GM23338 (cell line): Measurements from ENCODE around the gene WNK2. TPM values are rescaled to one million over a fixed set of nuclear protein-coding genes. Genes with fewer than 3 reads are reported as not detected.
"Not testable (repeated sequence)": the region's sequence is repeated elsewhere in the genome, so short reads cannot be mapped to it uniquely, and the experiment has no call there.

Experiments
- ATAC-seq: fragments of 200-7000 bp; cut with Tn5 transposase; 3 replicates; pipeline ENCODE4 v1.9.1; 2020
- DNase-seq: peaks from one replicate; pipeline ENCODE4 v3.0.0-alpha.2; 2015; ENCODE audit warnings: low spot score
- H2AFZ ChIP-seq: fragments of 200-600 bp; sonication (generic); 2 replicates; pipeline ENCODE4 v1.8.0; 2016; ENCODE audit warnings: antibody characterized with exemption, mild to moderate bottlenecking, moderate library complexity
- H3F3A ChIP-seq: fragments of 200-600 bp; sonication (generic); replicated peaks from 2 replicates; pipeline ENCODE4 v1.8.0; 2017; ENCODE audit warnings: antibody characterized with exemption, mixed run types, low read depth
- H3K27ac ChIP-seq: fragments of 200-600 bp; sonication (generic); 2 replicates; pipeline ENCODE4 v1.6.1; 2016; ENCODE audit warnings: low read depth
- H3K27me3 ChIP-seq: fragments of 200-600 bp; sonication (generic); 2 replicates; pipeline ENCODE4 v1.8.0; 2016; ENCODE audit warnings: mild to moderate bottlenecking, mixed run types, moderate library complexity; ENCODE audit not compliant: insufficient read depth
- H3K36me3 ChIP-seq: fragments of 200-600 bp; sonication (generic); 2 replicates; pipeline ENCODE4 v1.8.0; 2016; ENCODE audit warnings: mild to moderate bottlenecking; ENCODE audit not compliant: insufficient read depth
- H3K4me1 ChIP-seq: fragments of 200-600 bp; sonication (generic); 2 replicates; pipeline ENCODE4 v1.8.0; 2016; ENCODE audit warnings: mild to moderate bottlenecking, moderate library complexity; ENCODE audit not compliant: insufficient read depth
- H3K4me2 ChIP-seq: fragments of 200-600 bp; sonication (generic); 2 replicates; pipeline ENCODE4 v1.7.1; 2017; ENCODE audit warnings: mixed run types
- H3K4me3 ChIP-seq: fragments of 200-600 bp; sonication (generic); 2 replicates; pipeline ENCODE4 v1.6.1; 2016; ENCODE audit warnings: mixed run types
- H3K79me2 ChIP-seq: fragments of 200-600 bp; sonication (generic); replicated peaks from 2 replicates; pipeline ENCODE4 v1.8.0; 2017; ENCODE audit warnings: mild to moderate bottlenecking; ENCODE audit not compliant: insufficient read depth
- H3K9me2 ChIP-seq: fragments of 200-600 bp; sonication (generic); 2 replicates; pipeline ENCODE4 v1.8.0; 2017; ENCODE audit not compliant: insufficient read depth
- H4K20me1 ChIP-seq: fragments of 200-600 bp; sonication (generic); replicated peaks from 2 replicates; pipeline ENCODE4 v1.8.0; 2017; ENCODE audit warnings: mild to moderate bottlenecking; ENCODE audit not compliant: insufficient read depth
- H3K27ac Mint-ChIP-seq: 2 replicates; pipeline ENCODE4 v1.8.0; 2020; ENCODE audit warnings: inconsistent platforms, mild to moderate bottlenecking, moderate library complexity, mixed read lengths
- H3K27me3 Mint-ChIP-seq: 3 replicates; pipeline ENCODE4 v1.8.0; 2022; ENCODE audit warnings: low read depth, mild to moderate bottlenecking, moderate library complexity, mixed read lengths, inconsistent platforms; ENCODE audit not compliant: insufficient read depth, poor library complexity
- H3K36me3 Mint-ChIP-seq: 3 replicates; pipeline ENCODE4 v1.8.0; 2021; ENCODE audit warnings: low read depth, mild to moderate bottlenecking, inconsistent platforms, moderate library complexity, mixed read lengths
- H3K4me1 Mint-ChIP-seq: 3 replicates; pipeline ENCODE4 v1.8.0; 2020; ENCODE audit warnings: mild to moderate bottlenecking, inconsistent platforms, mixed read lengths
- H3K4me3 Mint-ChIP-seq: 3 replicates; pipeline ENCODE4 v1.8.0; 2021; ENCODE audit warnings: moderate library complexity, mild to moderate bottlenecking, inconsistent platforms, mixed read lengths
- H3K9me3 Mint-ChIP-seq: 3 replicates; pipeline ENCODE4 v1.8.0; 2020; ENCODE audit warnings: moderate library complexity, mild to moderate bottlenecking, inconsistent platforms, mixed read lengths
- CREB1 ChIP-seq: fragments of 250-450 bp; sonication (Bioruptor Pico); IDR thresholded peaks from 2 replicates; pipeline ENCODE4 v1.5.0; 2020; ENCODE audit warnings: low read depth, mild to moderate bottlenecking, moderate library complexity
- CTCF ChIP-seq, 2 experiments: fragments of 200-600 bp in 1 of 2; sonication (generic) in 1 of 2; conservative IDR thresholded peaks; 2 replicates each; pipeline versions ENCODE4 v1.5.1 to v1.6.1; 2016 to 2017; ENCODE audit warnings: antibody characterized with exemption in 2 of 2, low read depth in 2 of 2, mild to moderate bottlenecking in 2 of 2, moderate library complexity in 1 of 2
- ETS1 ChIP-seq: IDR thresholded peaks from 2 replicates; pipeline ENCODE4 v1.6.1; 2016; ENCODE audit warnings: antibody characterized with exemption
- EZH2phosphoT487 ChIP-seq: fragments of 200-600 bp; sonication (generic); IDR thresholded peaks from one replicate; pipeline ENCODE4 v1.8.1; 2018; ENCODE audit warnings: antibody characterized with exemption; ENCODE audit not compliant: unreplicated experiment
- JUNB ChIP-seq: IDR thresholded peaks from one replicate; pipeline ENCODE4 v1.6.1; 2016; ENCODE audit warnings: antibody characterized with exemption; ENCODE audit not compliant: unreplicated experiment
- POLR2AphosphoS5 ChIP-seq: IDR thresholded peaks from 2 replicates; pipeline ENCODE4 v1.6.1; 2016; ENCODE audit warnings: antibody characterized with exemption, low read depth
- polyA plus RNA-seq: library from polyadenylated mRNA; unstranded; fragments of >200 nt; fragmentation: Nextera tagmentation; extraction: Ambion mirVana; gene quantifications from 2 replicates; pipeline ENCODE4 v1.2.1, GENCODE V29; 2016
- total RNA-seq: library from RNA; depleted of rRNA; stranded (reverse); fragments of >200 nt; shearing (Covaris generic); gene quantifications from 2 replicates; pipeline ENCODE4 v1.2.3, GENCODE V29; 2014

The WNK2 gene
- total and polyA plus RNA-seq, 2 experiments from 2014 or later, result 56.4 to 102 TPM

DNA sequence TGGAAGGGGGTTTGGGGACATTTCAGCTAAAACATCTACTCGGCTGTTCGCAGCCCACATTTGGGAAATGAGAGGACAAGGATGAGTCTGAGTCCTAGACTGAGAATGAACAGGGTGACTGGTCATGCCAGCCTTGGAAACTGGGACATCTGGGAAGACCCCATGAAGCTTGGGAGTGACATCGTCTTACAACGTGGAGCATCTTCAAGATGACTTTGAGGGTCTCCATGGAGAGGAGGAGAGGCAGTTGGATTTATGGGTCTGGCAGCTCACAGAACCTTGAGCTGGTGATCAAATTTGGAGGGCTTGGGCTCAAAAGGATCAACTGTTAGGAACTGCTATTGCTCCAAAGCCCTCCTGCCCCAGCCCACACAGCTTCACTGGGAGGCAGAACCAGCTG, 182.5 kb downstream of the WNK2 start:
- DNase-seq, H2AFZ ChIP-seq: not testable (repeated sequence)
- H3K4me2 ChIP-seq, result peak overlapping the region; percentile 48; the same call in 1 of the 2 replicates

DNA sequence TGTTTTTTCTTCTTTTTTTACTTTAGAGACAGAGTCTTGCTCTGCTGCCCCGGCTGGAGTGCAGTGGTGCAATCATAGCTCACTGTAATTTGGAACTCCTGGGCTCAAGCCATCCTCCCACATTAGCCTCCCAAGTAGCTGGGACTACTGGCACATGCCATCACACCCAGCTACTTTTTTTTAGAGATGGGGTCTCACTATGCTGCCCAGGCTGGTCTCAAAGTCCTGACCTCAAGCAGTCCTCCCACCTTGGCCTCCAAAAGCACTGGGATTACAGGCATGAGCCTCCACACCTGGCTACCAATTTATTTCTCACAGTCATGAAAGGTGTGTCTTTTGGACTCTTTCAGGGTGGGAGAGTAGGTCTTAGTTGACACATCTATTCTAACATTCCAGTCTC, 184.5 kb downstream of the WNK2 start:
- no peak overlapping the region for H2AFZ ChIP-seq
- H3K27me3 Mint-ChIP-seq, result peaks cover 9% of the 10 kb centered on the region

More for the DNA sequence above, 182.5 kb downstream of the WNK2 start:
- ATAC-seq, H3K4me3 Mint-ChIP-seq, H3K27ac ChIP-seq, H4K20me1 ChIP-seq, H3K79me2 ChIP-seq, H3K27ac Mint-ChIP-seq, H3K27me3 Mint-ChIP-seq, H3K4me1 ChIP-seq, H3K4me3 ChIP-seq, H3K4me1 Mint-ChIP-seq, H3K9me2 ChIP-seq: not testable (repeated sequence)
- Histone ChIP-seq H3K27me3 (peaks cover 25% of the 10 kb centered on the region), H3K36me3 (peaks cover 18% of the 10 kb centered on the region), H3F3A (peaks cover 22% of the 10 kb centered on the region)
- Mint-ChIP-seq H3K36me3 (peaks cover 36% of the 10 kb centered on the region; the same call in 2 of the 3 replicates), H3K9me3 (peaks cover 43% of the 10 kb centered on the region)

More for the DNA sequence above, 184.5 kb downstream of the WNK2 start:
- no peak overlapping the region for H3K4me3 ChIP-seq
- no peak for DNase-seq
- no peak overlapping the region for H3K27ac Mint-ChIP-seq
- H3K4me2 ChIP-seq, result no peak overlapping the region
- no peak overlapping the region for H3K27ac ChIP-seq
- H3K4me1 Mint-ChIP-seq, result no peaks in the 10 kb centered on the region
- peaks cover 19% of the 10 kb centered on the region; the same call in 2 of the 3 replicates for H3K36me3 Mint-ChIP-seq
- no peaks in the 10 kb centered on the region for H3K79me2 ChIP-seq
- H3K9me3 Mint-ChIP-seq, result peaks cover 24% of the 10 kb centered on the region
- H3K27me3 ChIP-seq, result peaks cover 28% of the 10 kb centered on the region
- no peaks in the 10 kb centered on the region; the same call in 1 of the 2 replicates for H3K9me2 ChIP-seq
- no peak for ATAC-seq
- H3K36me3 ChIP-seq, result peaks cover 6% of the 10 kb centered on the region; the same call in 1 of the 2 replicates
- H4K20me1 ChIP-seq, result peaks cover under 1% of the 10 kb centered on the region; the same call in 1 of the 2 replicates
- peaks cover 9% of the 10 kb centered on the region for H3F3A ChIP-seq
- H3K4me3 Mint-ChIP-seq, result no peak overlapping the region
- peaks cover 6% of the 10 kb centered on the region; the same call in 1 of the 2 replicates for H3K4me1 ChIP-seq
- no peak for TF ChIP-seq CREB1 (CRISPR knock-in tag)
- no peak for TF ChIP-seq ETS1
- no peak for TF ChIP-seq JUNB
- TF ChIP-seq EZH2phosphoT487, result no peak
- TF ChIP-seq POLR2AphosphoS5, result no peak
- TF ChIP-seq CTCF (conservative IDR thresholded peaks at IDR 0.05; ENCODE audit: low read depth in 2 of 2), result no peak
